HPDE6-E6E7 (cell line): Measurements from ENCODE around the gene CASP12.

ENCODE experiments used
- DNase-seq: peaks from one replicate; pipeline ENCODE4 v3.0.0; 2011; ENCODE audit warnings: missing footprints; ENCODE audit errors: extremely low spot score

CASP12 gene

DNA sequence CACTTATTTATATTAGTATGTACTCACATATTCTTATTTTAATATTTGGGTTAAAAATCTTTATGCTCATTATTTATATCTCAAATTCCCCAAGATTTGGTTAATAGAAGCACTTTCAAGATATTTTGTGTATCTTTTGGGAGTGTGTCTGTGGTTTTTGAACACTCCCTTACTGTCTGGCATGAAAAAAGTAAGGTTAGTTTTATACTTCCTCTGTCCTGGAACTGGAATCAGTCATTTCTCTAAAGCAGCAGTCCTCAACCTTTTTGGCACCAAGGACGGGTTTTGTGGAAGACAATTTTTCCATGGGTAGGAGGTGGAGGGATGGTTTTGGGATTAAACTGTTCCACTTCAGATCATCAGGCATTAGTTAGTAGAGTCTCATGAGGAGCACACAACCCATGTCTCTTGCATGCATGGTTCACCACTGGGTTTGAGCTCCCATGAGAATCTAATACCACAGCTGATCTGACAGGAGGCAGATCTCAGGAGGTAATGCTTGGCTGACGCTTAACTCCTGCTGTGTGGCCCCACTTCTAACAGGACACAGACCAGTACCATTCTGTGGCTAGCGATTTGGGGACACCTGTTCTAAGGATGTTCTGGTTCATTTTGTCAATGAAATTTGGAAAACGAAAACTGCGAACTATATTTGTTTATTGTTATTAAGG, 60.2 kb downstream of the CASP12 start:
- no peak for DNase-seq

GRCh38 chr11:104836691-104837090, 61.6 kb downstream of the CASP12 start:
- no peak for DNase-seq
